M059J (cell line): ENCODE data around the gene TTYH3. TPM values are rescaled to one million over a fixed set of nuclear protein-coding genes. Genes with fewer than 3 reads are reported as not detected.
"Not testable (repeated sequence)": the region's sequence is repeated elsewhere in the genome, so short reads cannot be mapped to it uniquely, and the experiment has no call there.

Experiments used
- DNase-seq: peaks from one replicate; pipeline ENCODE4 v3.0.0-alpha.2; 2012; ENCODE audit warnings: low read depth
- total RNA-seq: library from RNA; depleted of rRNA; stranded (reverse); fragments of >200 nt; shearing (Covaris generic); gene quantifications from 2 replicates; pipeline ENCODE4 v1.2.3, GENCODE V29; 2014

Gene TTYH3
- total RNA-seq, 1 experiment from 2014 or later = 38.9 TPM

GRCh38 chr7:2602406-2603043, 29.3 kb upstream of the TTYH3 start:
- DNase-seq = no peak

DNA sequence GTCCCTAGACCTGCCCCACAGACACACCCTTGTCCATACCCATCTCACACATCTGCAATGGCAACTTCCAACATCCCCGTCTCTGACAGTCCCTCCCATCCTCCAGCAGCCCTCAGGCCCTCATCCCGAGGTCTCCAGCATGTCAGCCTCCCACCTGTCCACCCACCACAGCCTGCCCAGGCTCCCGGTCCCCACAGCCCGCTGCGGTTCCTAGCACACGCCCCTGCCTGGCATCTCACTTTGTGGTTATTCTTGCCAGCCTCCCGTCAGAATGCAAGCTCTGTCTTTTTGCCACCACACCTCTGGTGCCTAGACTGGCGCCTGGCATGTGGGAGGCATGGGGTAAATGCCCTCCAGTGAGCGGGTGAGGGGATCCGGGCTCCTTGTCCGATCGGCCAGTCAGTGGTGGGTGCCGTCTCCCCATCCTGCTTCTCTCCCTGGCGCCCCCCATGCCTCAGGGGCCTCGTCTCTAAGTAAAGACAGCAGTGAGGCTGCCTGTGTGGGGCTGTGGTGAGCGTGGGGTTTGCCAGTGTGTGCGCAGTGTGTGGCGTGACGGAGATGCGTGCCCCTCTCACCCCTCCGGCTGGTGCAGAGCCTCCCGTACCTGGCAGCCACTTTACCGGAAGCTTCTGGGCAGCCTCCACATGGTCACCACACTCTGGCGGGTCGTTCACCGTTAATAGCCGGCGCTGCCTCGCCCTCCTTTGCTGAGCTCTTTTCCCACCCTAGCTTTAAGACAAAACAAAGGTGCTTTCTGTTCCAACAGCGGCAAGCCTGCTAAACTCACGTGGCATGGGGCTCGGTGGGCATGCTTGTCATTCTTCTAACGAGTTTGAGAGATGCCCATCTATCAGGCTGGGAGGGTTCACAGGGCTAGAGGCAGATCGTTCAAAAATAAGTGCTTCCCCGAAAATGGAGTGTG, 28.5 kb upstream of the TTYH3 start:
- no peak for DNase-seq

GRCh38 chr7:2604608-2605174, 27.1 kb upstream of the TTYH3 start:
- no peak for DNase-seq

DNA sequence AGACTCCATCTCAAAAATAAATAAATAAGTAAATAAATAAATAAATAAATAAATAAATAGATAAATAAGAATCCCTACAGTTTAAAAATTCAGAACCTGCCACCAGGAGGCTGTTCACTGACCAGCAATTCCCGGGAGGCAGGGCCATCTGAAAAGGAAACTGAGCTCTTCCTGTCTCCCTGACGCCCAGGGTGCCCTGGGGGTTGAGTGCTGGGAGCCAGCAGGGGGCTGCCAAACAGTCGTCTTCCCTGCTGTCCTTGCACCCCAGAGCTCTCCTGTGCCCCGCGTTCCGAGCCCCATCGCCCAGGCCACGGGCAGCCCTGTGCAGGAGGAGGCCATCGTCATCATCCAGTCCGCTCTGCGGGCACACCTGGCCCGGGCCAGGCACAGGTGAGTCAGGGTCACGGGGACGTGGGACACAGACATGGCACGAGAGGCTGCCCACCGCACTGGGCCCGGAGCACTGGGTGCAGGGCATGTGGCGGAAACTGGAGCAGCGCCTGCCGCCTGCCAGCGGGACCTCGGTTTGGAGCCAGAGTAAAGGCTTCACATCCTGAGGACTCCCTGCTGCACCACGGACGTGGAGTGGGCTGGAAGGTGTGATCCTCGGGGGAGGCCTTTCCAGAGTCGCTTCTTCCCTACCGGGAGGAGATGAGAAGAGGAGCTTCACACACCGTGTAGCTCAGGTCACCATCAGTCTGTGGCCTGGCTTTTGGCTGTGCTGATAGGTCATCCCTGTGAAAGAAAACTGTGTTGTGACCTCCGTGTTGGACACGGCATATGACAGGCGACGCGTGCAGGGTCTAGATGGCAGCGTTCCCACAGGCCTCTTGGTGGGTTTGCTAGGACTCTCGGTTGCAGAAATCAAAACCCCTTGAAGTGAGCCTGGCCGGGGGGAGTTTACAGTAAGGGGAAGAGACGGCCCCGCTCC, 25.9 kb upstream of the TTYH3 start:
- DNase-seq = no peak

GRCh38 chr7:2606539-2606936, 25.2 kb upstream of the TTYH3 start:
- DNase-seq = no peak

GRCh38 chr7:2607122-2607922, 24.5 kb upstream of the TTYH3 start:
- no peak for DNase-seq

GRCh38 chr7:2607923-2608904, 23.6 kb upstream of the TTYH3 start:
- no peak for DNase-seq

DNA sequence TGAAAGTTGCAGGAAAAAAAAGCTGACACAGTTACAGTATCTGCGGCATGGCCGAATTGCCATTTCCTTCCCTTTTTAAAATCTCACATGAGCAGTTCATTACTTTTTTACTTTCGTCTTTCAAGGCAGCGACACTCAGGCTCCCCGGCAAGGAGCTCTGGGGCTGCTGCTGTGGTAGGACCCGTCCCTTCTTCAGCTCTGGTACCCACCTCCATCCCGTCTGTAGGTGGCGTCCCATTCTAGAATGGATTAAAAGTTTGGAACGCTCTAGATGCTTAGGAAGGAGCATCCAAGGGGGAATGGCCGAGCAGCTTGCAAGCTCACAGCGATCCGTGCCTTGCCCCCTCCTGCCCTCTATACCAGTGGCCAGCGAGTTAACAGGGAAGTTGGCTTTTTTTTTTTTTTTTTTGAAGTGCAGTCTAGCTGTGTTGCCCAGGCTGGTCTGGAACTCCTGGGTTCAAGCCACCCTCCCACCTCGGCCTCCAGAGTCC, 22.8 kb upstream of the TTYH3 start:
- peak; percentile 37 for DNase-seq

DNA sequence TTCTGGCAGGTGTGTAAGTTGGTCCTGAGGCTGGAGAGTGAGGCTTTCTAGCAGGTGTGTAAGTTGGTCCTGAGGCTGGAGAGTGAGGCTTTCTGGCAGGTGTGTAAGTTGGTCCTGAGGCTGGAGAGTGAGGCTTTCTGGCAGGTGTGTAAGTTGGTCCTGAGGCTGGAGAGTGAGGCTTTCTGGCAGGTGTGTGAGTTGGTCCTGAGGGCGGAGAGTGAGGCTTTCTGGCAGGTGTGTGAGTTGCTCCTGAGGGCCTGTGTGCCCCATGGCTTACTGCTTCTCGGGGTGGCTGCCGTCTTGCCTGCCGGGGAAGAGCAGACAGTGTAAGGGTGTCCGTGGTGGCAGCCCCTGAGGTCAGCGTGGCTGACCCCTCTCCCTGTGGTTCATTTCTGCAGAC, 22.1 kb upstream of the TTYH3 start:
- not testable (repeated sequence) for DNase-seq

- no peak for DNase-seq
Observed at GRCh38 chr7:2610466-2610865, 21.3 kb upstream of the TTYH3 start.

DNA sequence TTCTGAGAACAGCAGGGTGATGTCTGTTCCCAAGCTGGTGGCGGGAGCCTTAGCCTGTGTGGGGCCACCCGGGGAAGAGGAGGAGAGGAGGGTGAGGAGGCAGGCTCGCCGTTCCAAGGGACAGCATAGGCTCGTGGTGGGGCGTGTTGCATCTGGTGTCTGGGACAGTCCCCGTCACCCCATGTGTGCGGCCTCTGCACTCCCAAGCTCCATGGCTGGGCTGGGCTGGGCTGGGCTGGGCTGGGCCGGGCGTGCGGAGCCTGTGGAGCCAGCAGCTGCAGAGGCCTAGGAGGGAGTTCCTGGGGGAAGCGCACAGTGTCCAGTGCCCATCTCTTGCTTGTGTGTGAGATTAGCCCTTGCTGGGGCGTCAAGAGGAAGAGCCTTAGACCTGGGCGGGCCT, 20.9 kb upstream of the TTYH3 start:
- DNase-seq = no peak

DNA sequence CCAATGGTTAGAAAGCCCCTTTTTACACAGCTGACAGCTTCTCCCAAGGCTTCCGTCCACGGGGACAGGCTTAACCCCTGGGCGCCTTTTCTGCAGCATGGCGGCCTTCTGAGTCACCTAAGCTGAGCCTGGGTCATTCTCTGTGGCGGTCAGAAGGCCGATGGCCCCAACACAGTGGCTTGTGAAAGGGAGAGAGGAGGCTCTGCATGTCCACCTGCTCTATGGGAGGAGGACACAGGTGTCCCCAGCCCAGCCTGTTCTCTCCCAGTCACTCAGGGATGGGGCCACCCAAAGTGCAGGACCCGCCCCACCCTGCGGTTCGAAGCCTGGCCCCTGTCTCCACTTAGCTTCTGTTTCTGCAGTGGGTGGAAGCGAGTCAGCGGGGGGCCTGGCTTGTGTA, 20.4 kb upstream of the TTYH3 start:
- peak; percentile 74 for DNase-seq

DNA sequence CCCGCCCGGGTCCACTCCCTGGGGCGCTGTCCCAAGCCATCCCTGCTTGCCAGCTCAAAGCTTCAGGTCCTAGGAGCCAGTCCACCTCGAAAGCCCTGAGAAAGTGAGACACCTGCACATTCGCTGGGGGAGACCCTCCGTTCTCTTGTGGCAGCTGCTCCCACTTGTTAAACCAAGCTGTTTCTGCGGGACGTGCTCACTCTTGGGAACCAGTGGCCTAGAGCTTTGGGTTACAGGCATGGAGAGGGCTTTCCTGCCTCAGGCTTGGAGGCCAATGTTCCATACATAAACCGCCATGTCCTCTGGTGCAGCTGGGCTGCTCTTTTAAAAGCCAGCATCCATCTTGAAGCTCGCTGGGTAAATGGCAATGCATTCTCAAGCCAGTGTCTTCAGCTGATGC, 19.9 kb upstream of the TTYH3 start:
- DNase-seq = no peak

- DNase-seq = no peak
Observed at GRCh38 chr7:2612445-2613097, 19.2 kb upstream of the TTYH3 start.

- DNase-seq = no peak
Observed at GRCh38 chr7:2613098-2613930, 18.5 kb upstream of the TTYH3 start.

DNA sequence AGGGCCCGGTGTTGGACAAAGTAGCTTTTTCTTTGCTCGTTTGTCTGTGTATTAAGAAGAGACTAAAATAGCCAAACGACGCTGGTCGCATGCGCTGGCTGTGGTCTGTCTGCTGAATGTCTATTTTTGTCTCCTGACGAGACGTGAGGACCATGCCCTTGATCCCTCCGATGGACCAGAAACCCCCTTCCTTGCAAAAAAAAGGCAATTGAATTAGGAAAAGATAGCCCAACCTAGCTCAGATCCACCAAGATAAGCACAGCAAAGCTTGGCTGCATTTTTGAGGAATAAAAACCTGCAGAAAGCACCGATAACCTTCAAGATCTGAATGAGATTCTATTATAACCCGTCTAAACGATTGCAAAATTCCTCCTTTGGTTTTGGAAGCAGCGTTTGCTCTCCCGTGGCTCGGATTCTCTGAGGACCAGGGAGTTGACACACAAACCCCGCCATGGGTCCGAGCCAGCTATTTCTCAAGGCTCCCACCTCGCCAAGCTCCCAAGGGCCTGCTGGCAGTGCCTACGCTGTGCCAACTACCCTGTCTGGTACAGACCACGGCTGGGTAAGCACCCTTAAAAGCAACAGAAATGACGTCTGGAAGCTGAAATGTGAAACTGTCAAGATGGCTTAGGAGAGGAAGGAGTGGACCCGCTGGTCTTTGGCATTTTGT, 17.7 kb upstream of the TTYH3 start:
- DNase-seq = peak; percentile 30

DNA sequence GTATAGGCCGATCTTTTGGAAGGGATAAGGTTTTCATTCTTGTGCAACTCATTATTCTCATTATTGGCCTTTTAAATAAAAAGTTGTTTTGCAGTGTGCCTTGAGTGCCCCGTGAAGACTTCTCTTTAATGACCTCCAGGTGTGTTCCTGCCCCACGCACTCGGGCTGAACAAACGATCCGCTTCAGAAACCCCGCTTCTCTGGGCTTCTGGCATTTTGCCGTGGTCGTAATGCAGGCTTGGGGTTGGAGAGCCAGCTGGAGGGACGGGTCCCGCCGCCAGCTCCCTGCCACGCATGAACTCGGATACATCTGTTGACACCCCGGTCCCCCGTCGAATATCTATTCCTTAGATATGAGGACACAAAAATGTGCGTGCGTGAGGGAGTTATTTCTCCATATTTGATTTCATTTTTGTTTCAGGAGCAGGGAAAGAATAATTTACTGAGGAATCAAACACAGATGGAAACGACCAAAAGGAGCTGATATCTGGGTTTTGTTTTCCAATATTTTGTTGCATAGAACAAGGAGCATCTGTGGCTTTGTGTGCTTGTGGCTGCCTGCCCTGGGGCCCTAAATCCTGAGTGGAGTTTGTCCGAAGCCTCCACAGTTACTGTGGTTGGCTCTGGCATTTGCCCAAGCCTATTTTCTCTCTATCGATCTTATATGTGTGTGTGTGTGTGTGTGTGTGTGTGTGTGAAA, 17.0 kb upstream of the TTYH3 start:
- DNase-seq = no peak
